Common myeloid progenitor, CD34-positive (primary cell): ENCODE results near the gene GPR146.

ENCODE experiments used
- CTCF ChIA-PET: fragments of 350-600 bp; sonication (Branson Sonifier 250); formaldehyde crosslinking; loops from one replicate; lab custom pipeline; 2021; ENCODE audit warnings: antibody characterized with exemption; lab: Charles Lee
- POLR2A ChIA-PET: fragments of 350-600 bp; sonication (Branson Sonifier 250); formaldehyde crosslinking; loops from one replicate; lab custom pipeline; 2021; ENCODE audit warnings: antibody characterized with exemption; lab: Charles Lee
- DNase-seq, 3 donors: peaks; one replicate each; pipeline versions ENCODE4 v3.0.0 to v3.0.0-alpha.2; 2013
- H3K27ac ChIP-seq, 2 experiments: 1 replicate in 1 of 2; 2 replicates in 1 of 2; pipeline ENCODE4 v1.7.0; 2013; ENCODE audit warnings: inconsistent platforms in 2 of 2, low read length in 2 of 2, mild to moderate bottlenecking in 2 of 2, low read depth in 1 of 2, moderate library complexity in 1 of 2; ENCODE audit not compliant: severe bottlenecking in 2 of 2, insufficient read depth in 1 of 2, poor library complexity in 1 of 2
- H3K27me3 ChIP-seq, 5 experiments: replicated peaks in 2 of 5; 1 replicate in 3 of 5; 2 replicates in 2 of 5; pipeline versions ENCODE4 v1.6.1 to v1.7.0; 2013; ENCODE audit warnings: low read length in 4 of 5, mild to moderate bottlenecking in 2 of 5, moderate library complexity in 2 of 5, inconsistent platforms in 1 of 5; ENCODE audit not compliant: insufficient read depth in 5 of 5, control insufficient read depth in 4 of 5
- H3K36me3 ChIP-seq, 4 experiments: 1 replicate in 2 of 4; 2 replicates in 2 of 4; pipeline versions ENCODE4 v1.6.1 to v1.7.0; 2013; ENCODE audit warnings: low read length in 3 of 4, control low read depth in 1 of 4, mild to moderate bottlenecking in 1 of 4; ENCODE audit not compliant: control insufficient read depth in 4 of 4, insufficient read depth in 4 of 4
- H3K4me1 ChIP-seq, 4 experiments: 1 replicate in 3 of 4; 2 replicates in 1 of 4; pipeline versions ENCODE4 v1.6.1 to v1.7.1; 2013; ENCODE audit warnings: low read length in 3 of 4, mild to moderate bottlenecking in 3 of 4, control low read depth in 1 of 4, inconsistent platforms in 1 of 4, moderate library complexity in 1 of 4; ENCODE audit not compliant: control insufficient read depth in 4 of 4, insufficient read depth in 4 of 4; ENCODE audit errors: control extremely low read depth in 1 of 4
- H3K4me3 ChIP-seq, 7 experiments: 1 replicate in 4 of 7; 2 replicates in 3 of 7; pipeline versions ENCODE4 v1.5.1 to v1.7.0; 2013; ENCODE audit warnings: mild to moderate bottlenecking in 7 of 7, low read length in 6 of 7, moderate library complexity in 6 of 7, inconsistent platforms in 2 of 7, low read depth in 2 of 7, control low read depth in 1 of 7; ENCODE audit not compliant: insufficient read depth in 4 of 7, control insufficient read depth in 1 of 7; ENCODE audit errors: extremely low read depth in 1 of 7
- H3K9me3 ChIP-seq, 5 experiments: 1 replicate in 4 of 5; 2 replicates in 1 of 5; pipeline versions ENCODE4 v1.6.1 to v1.7.1; 2013; ENCODE audit warnings: low read length in 4 of 5, mild to moderate bottlenecking in 2 of 5, inconsistent platforms in 1 of 5, low read depth in 1 of 5, moderate library complexity in 1 of 5; ENCODE audit not compliant: control insufficient read depth in 4 of 5, insufficient read depth in 2 of 5; ENCODE audit errors: control extremely low read depth in 1 of 5
- WGBS: methylation state at CpG from one replicate; pipeline ENCODE4 v1.1.5; 2013; ENCODE audit not compliant: insufficient coverage; 5-methylcytosine and 5-hydroxymethylcytosine counted together

The GPR146 gene

DNA sequence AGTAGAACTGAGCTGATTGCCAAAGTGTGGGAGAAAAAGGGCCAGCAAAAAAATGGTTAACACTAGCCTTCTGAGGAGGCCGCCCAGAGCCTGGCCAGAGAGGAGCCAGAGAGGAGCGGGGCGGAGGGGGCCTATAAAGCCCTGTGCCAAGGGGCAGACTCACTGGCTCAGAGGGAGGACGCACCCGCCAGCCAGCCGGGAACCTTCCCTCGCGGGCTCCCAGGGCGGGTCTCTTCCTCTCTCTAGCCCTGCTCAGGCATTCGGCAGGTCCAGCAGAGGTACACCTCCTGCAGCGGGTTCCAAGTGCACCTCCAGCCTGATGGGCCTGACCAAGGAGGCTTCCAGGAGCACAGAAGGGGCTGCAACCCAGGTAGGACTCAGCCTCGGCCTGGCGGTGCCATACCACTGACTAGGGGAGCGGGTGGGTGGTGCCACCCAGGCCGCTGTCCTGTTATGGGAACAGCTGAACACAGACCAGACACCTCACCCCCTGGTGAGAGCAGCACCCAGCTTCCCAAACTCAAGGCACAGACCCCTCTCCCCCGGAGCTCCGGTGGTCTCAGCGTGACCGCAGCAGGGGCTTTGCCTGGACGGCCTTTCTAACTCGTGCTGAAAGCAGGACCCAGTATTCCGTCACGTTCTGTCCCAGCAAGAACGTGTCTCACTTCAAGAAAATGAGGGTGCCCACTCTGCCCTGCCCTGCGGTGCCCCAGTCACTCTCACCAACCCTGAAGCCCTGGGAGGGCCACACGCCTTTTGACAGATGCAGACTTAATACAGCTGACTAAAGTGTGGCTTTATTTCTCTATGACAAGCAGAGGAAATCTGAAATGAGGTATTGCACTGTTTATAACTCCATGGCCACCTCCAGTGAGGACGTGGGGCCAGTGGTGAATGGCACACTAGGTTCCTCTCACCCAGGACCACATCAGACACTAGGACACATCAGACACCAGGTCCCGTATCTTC, 43.9 kb downstream of the GPR146 start, which contains the start of gene GPER1:
Gene GPER1 (plus strand): TSS at position 162 of the 969 bp plus-strand sequence. CDS start 3,616 bp downstream, outside the sequence.
- CTCF ChIA-PET = interaction anchor here (0.8 to 2.1 kb wide), 6 partner anchors 11 to 95 kb away, joined by 3 to 8 read pairs (median 4); no protein-coding TSS in a partner anchor
- H3K9me3 ChIP-seq = no peaks in the 10 kb centered on the region
- POLR2A ChIA-PET = no interaction called here
- peak within 1 kb of the TSS in 4 of 7 experiments; percentile 52 to 78 (median 56) for H3K4me3 ChIP-seq
- H3K36me3 ChIP-seq = peaks cover 0 to 8% (median 3%) of the 10 kb centered on the region in 4 experiments
- peaks cover 0 to 18% (median 8%) of the 10 kb centered on the region in 4 experiments for H3K4me1 ChIP-seq
- WGBS = 90% methylated on average over 27 of the region's 28 CpGs
- peak in 1 of 3 donors; percentile 11 for DNase-seq
- no peaks in the 10 kb centered on the region for H3K27me3 ChIP-seq
- H3K27ac ChIP-seq = no peak within 1 kb of the TSS

- H3K27ac ChIP-seq = no peak overlapping the region
- CTCF ChIA-PET = interaction anchor here (1.1 to 1.2 kb wide), 2 partner anchors 11 to 48 kb away, joined by 3 to 4 read pairs; a partner anchor contains a TSS
- POLR2A ChIA-PET = no interaction called here
- peaks cover 0 to 9% (median 3%) of the 10 kb centered on the region in 4 experiments for H3K36me3 ChIP-seq
- 94% methylated on average over 16 of the region's 21 CpGs for WGBS
- no peak for DNase-seq
- peaks cover 0 to 21% (median 8%) of the 10 kb centered on the region in 4 experiments for H3K4me1 ChIP-seq
- H3K9me3 ChIP-seq = no peaks in the 10 kb centered on the region
- H3K4me3 ChIP-seq = no peak overlapping the region
- no peaks in the 10 kb centered on the region for H3K27me3 ChIP-seq
Observed at GRCh38 chr7:1090236-1090635, 45.9 kb downstream of the GPR146 start.

GRCh38 chr7:1090686-1091643, 46.6 kb downstream of the GPR146 start:
- H3K4me1 ChIP-seq = peaks cover 0 to 21% (median 8%) of the 10 kb centered on the region in 4 experiments
- no peaks in the 10 kb centered on the region for H3K9me3 ChIP-seq
- H3K27me3 ChIP-seq = no peaks in the 10 kb centered on the region
- H3K4me3 ChIP-seq = no peak overlapping the region
- peaks cover 0 to 9% (median 3%) of the 10 kb centered on the region in 4 experiments for H3K36me3 ChIP-seq
- CTCF ChIA-PET = interaction anchor here (0.6 to 1.6 kb wide), 3 partner anchors 47 to 97 kb away, joined by 3 to 8 read pairs (median 4); a partner anchor contains a TSS
- no peak overlapping the region for H3K27ac ChIP-seq
- POLR2A ChIA-PET = no interaction called here
- 86% methylated on average over 15 of the region's 28 CpGs for WGBS
- DNase-seq = no peak

DNA sequence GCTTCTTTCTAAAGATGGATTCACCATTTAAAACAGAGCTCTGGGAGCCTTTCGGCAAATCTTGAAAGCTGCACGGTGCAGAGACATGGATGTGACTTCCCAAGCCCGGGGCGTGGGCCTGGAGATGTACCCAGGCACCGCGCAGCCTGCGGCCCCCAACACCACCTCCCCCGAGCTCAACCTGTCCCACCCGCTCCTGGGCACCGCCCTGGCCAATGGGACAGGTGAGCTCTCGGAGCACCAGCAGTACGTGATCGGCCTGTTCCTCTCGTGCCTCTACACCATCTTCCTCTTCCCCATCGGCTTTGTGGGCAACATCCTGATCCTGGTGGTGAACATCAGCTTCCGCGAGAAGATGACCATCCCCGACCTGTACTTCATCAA, 47.3 kb downstream of the GPR146 start:
- Histone ChIP-seq H3K27me3 (no peaks in the 10 kb centered on the region), H3K36me3 (peaks cover 0 to 9% (median 3%) of the 10 kb centered on the region in 4 experiments), H3K4me3 (no peak overlapping the region), H3K4me1 (peaks cover 0 to 20% (median 6%) of the 10 kb centered on the region in 4 experiments), H3K9me3 (no peaks in the 10 kb centered on the region), H3K27ac (no peak overlapping the region)
- 95% methylated on average over 17 of the region's 18 CpGs for WGBS
- CTCF ChIA-PET = interaction anchor here (1.1 to 1.6 kb wide), 2 partner anchors 47 to 98 kb away, joined by 3 to 8 read pairs; a partner anchor contains a TSS
- POLR2A ChIA-PET = no interaction called here
- DNase-seq = no peak

DNA sequence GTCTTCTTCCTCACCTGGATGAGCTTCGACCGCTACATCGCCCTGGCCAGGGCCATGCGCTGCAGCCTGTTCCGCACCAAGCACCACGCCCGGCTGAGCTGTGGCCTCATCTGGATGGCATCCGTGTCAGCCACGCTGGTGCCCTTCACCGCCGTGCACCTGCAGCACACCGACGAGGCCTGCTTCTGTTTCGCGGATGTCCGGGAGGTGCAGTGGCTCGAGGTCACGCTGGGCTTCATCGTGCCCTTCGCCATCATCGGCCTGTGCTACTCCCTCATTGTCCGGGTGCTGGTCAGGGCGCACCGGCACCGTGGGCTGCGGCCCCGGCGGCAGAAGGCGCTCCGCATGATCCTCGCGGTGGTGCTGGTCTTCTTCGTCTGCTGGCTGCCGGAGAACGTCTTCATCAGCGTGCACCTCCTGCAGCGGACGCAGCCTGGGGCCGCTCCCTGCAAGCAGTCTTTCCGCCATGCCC, 47.9 kb downstream of the GPR146 start:
- Histone ChIP-seq H3K9me3 (no peaks in the 10 kb centered on the region), H3K27ac (no peak overlapping the region), H3K4me1 (peaks cover 0 to 15% (median 1%) of the 10 kb centered on the region in 4 experiments), H3K36me3 (peaks cover 0 to 9% (median 3%) of the 10 kb centered on the region in 4 experiments), H3K27me3 (no peaks in the 10 kb centered on the region), H3K4me3 (no peak overlapping the region)
- ChIA-PET POLR2A (no interaction called here), CTCF (interaction anchor here (1.6 kb wide), 1 partner anchor 99 kb away, joined by 8 read pairs; no protein-coding TSS in a partner anchor)
- no peak for DNase-seq
- 96% methylated on average over 40 of the region's 40 CpGs for WGBS

- 97% methylated on average over 35 of the region's 40 CpGs for WGBS
- peaks cover 0 to 9% (median 3%) of the 10 kb centered on the region in 4 experiments for H3K36me3 ChIP-seq
- H3K27ac ChIP-seq = no peak overlapping the region
- ChIA-PET CTCF (interaction anchor here (0.9 to 2.2 kb wide), 2 partner anchors 98 to 100 kb away, joined by 3 to 7 read pairs; no protein-coding TSS in a partner anchor), POLR2A (no interaction called here)
- H3K4me1 ChIP-seq = peaks cover 0 to 8% (median 0%) of the 10 kb centered on the region in 4 experiments
- no peak for DNase-seq
- H3K27me3 ChIP-seq = no peaks in the 10 kb centered on the region
- H3K9me3 ChIP-seq = no peaks in the 10 kb centered on the region
- H3K4me3 ChIP-seq = no peak overlapping the region
Observed at GRCh38 chr7:1092806-1093501, 48.6 kb downstream of the GPR146 start.
